HCT116 (cell line): ENCODE measurements around the gene NECTIN3. TPM values are rescaled to one million over a fixed set of nuclear protein-coding genes. Genes with fewer than 3 reads are reported as not detected.

ENCODE experiments used
- ATAC-seq: fragments of 200-7000 bp; cut with Tn5 transposase; 2 replicates; pipeline ENCODE4 v1.9.1; 2020; ENCODE audit warnings: mild to moderate bottlenecking, moderate library complexity
- BruUV-seq: library from RNA; stranded (reverse); fragments of 400-500 nt; replicated peaks from 2 replicates; lab custom pipeline; 2021; lab: Mats Ljungman, UMichigan
- CTCF ChIA-PET: fragments of 300-600 bp; sonication (Branson Sonifier 250); formaldehyde crosslinking; loops from one replicate; lab custom pipeline; 2021; ENCODE audit warnings: antibody characterized with exemption; lab: Charles Lee
- POLR2A ChIA-PET: fragments of 300-600, 350-600 bp; sonication (Branson Sonifier 250); formaldehyde crosslinking; loops from one replicate; lab custom pipeline; 2021; ENCODE audit warnings: antibody characterized with exemption; lab: Charles Lee
- RAD21 ChIA-PET, 2 experiments: fragments of 300-600 bp; sonication (Branson Sonifier 250); formaldehyde crosslinking; loops; one replicate each; lab custom pipeline; 2023; ENCODE audit warnings: low total read pairs in 2 of 2; ENCODE audit not compliant: uncharacterized antibody in 2 of 2, unreplicated experiment in 2 of 2, low non-redundant PET in 1 of 2; lab: Charles Lee
- DNase-seq: peaks from one replicate; pipeline ENCODE4 v3.0.0-alpha.2; 2010; ENCODE audit warnings: low read depth, low spot score
- H2AFZ ChIP-seq: fragments of 200-600 bp; shearing (Covaris generic), sonication (generic); 2 replicates; pipeline ENCODE4 v1.6.1; 2017; ENCODE audit warnings: low read depth, mixed run types, mixed read lengths, antibody characterized with exemption, low read length; ENCODE audit not compliant: poor library complexity, severe bottlenecking
- H3K27ac ChIP-seq: 2 replicates; pipeline ENCODE4 v1.5.1; 2012; ENCODE audit warnings: low read depth, low read length
- H3K27me3 ChIP-seq: fragments of 200-600 bp; sonication (generic); 2 replicates; pipeline ENCODE4 v1.6.1; 2016; ENCODE audit warnings: mixed run types, low read length, mixed read lengths; ENCODE audit not compliant: insufficient read depth
- H3K36me3 ChIP-seq, 2 experiments: fragments of 200-500 bp in 1 of 2; fragments of 200-600 bp in 1 of 2; sonication (Bioruptor generic) in 1 of 2; sonication (generic) in 1 of 2; 2 replicates each; pipeline versions ENCODE4 v1.5.1 to v1.6.1; 2014 to 2016; ENCODE audit warnings: low read length in 2 of 2, inconsistent platforms in 1 of 2, mixed read lengths in 1 of 2, mixed run types in 1 of 2; ENCODE audit not compliant: insufficient read depth in 2 of 2, control insufficient read depth in 1 of 2
- H3K4me1 ChIP-seq, 2 experiments: fragments of 200-600 bp in 1 of 2; sonication (generic) in 1 of 2; 2 replicates each; pipeline versions ENCODE4 v1.5.1 to v1.6.1; 2012 to 2017; ENCODE audit warnings: low read length in 2 of 2, inconsistent platforms in 1 of 2, mild to moderate bottlenecking in 1 of 2, mixed read lengths in 1 of 2, mixed run types in 1 of 2, moderate library complexity in 1 of 2; ENCODE audit not compliant: insufficient read depth in 2 of 2, control insufficient read depth in 1 of 2
- H3K4me2 ChIP-seq: fragments of 200-600 bp; sonication (generic); 2 replicates; pipeline ENCODE4 v1.6.1; 2017; ENCODE audit warnings: mixed run types, low read length, mixed read lengths
- H3K4me3 ChIP-seq, 2 experiments: fragments of 200-600 bp in 1 of 2; sonication (generic) in 1 of 2; replicated peaks in 1 of 2; 2 replicates each; pipeline ENCODE4 v1.5.1; 2011 to 2016; ENCODE audit warnings: low read length in 2 of 2, control low read depth in 1 of 2, low read depth in 1 of 2, mild to moderate bottlenecking in 1 of 2, mixed read lengths in 1 of 2, mixed run types in 1 of 2
- H3K79me2 ChIP-seq: fragments of 200-600 bp; sonication (generic); 2 replicates; pipeline ENCODE4 v1.6.1; 2017; ENCODE audit warnings: mild to moderate bottlenecking, mixed run types, low read length, moderate library complexity, mixed read lengths; ENCODE audit not compliant: insufficient read depth
- H3K9ac ChIP-seq: fragments of 200-600 bp; sonication (generic); 2 replicates; pipeline ENCODE4 v1.6.1; 2016; ENCODE audit warnings: low read length, mixed read lengths
- H3K9me2 ChIP-seq: fragments of 200-600 bp; sonication (generic), shearing (Covaris generic); 2 replicates; pipeline ENCODE4 v1.6.1; 2017; ENCODE audit warnings: mixed run types, mild to moderate bottlenecking, moderate library complexity; ENCODE audit not compliant: insufficient read depth
- H3K9me3 ChIP-seq, 2 experiments: fragments of 200-500 bp in 1 of 2; fragments of 200-600 bp in 1 of 2; sonication (Bioruptor generic) in 1 of 2; sonication (generic) in 1 of 2; 2 replicates each; pipeline ENCODE4 v1.6.1; 2014 to 2017; ENCODE audit warnings: low read length in 2 of 2, mixed read lengths in 2 of 2, inconsistent platforms in 1 of 2, low read depth in 1 of 2, mild to moderate bottlenecking in 1 of 2, mixed run types in 1 of 2, moderate library complexity in 1 of 2; ENCODE audit not compliant: control insufficient read depth in 1 of 2, insufficient read depth in 1 of 2
- H4K20me1 ChIP-seq: fragments of 200-600 bp; sonication (generic), shearing (Covaris generic); 2 replicates; pipeline ENCODE4 v1.6.1; 2017; ENCODE audit warnings: mixed run types, mild to moderate bottlenecking, moderate library complexity; ENCODE audit not compliant: insufficient read depth
- CBX3 ChIP-seq: IDR thresholded peaks from 2 replicates; pipeline ENCODE4 v1.6.1; 2012; ENCODE audit warnings: low read depth
- CEBPB ChIP-seq: IDR thresholded peaks from 2 replicates; pipeline ENCODE4 v1.6.1; 2012; ENCODE audit warnings: low read depth
- ELF1 ChIP-seq: IDR thresholded peaks from 2 replicates; pipeline ENCODE4 v1.6.1; 2012; ENCODE audit warnings: low read depth, borderline replicate concordance
- EZH2 ChIP-seq: fragments of 200-600 bp; sonication (generic); IDR thresholded peaks from 2 replicates; pipeline ENCODE4 v1.6.1; 2017; ENCODE audit warnings: antibody characterized with exemption, mixed run types
- EZH2phosphoT487 ChIP-seq: fragments of 200-600 bp; IDR thresholded peaks from 2 replicates; pipeline ENCODE4 v1.6.1; 2018; ENCODE audit warnings: antibody characterized with exemption, borderline replicate concordance
- FOSL1 ChIP-seq: IDR thresholded peaks from 2 replicates; pipeline ENCODE4 v1.6.1; 2012; ENCODE audit warnings: low read depth
- JUND ChIP-seq: IDR thresholded peaks from 2 replicates; pipeline ENCODE4 v1.6.1; 2012
- POLR2A ChIP-seq: IDR thresholded peaks from 2 replicates; pipeline ENCODE4 v1.7.0; 2011; ENCODE audit warnings: borderline replicate concordance; ENCODE audit not compliant: insufficient read depth, insufficient read length; ENCODE audit errors: extremely low read depth
- POLR2AphosphoS5 ChIP-seq: IDR thresholded peaks from 2 replicates; pipeline ENCODE4 v1.6.1; 2011; ENCODE audit warnings: mild to moderate bottlenecking, low read depth, low read length, moderate library complexity
- RAD21 ChIP-seq: IDR thresholded peaks from 2 replicates; pipeline ENCODE4 v1.6.1; 2012; ENCODE audit warnings: low read depth, mild to moderate bottlenecking
- SIN3A ChIP-seq: IDR thresholded peaks from 2 replicates; pipeline ENCODE4 v1.6.1; 2012; ENCODE audit warnings: low read depth
- SP1 ChIP-seq: IDR thresholded peaks from 2 replicates; pipeline ENCODE4 v1.6.1; 2012; ENCODE audit warnings: low read depth
- SRF ChIP-seq: IDR thresholded peaks from 2 replicates; pipeline ENCODE4 v1.6.1; 2012; ENCODE audit warnings: low read depth
- TCF7L2 ChIP-seq: IDR thresholded peaks from 2 replicates; pipeline ENCODE4 v1.7.0; 2011; ENCODE audit warnings: borderline replicate concordance, inconsistent platforms; ENCODE audit not compliant: insufficient read depth, insufficient read length; ENCODE audit errors: extremely low read depth
- ZFX ChIP-seq: fragments of 450-650 bp; IDR thresholded peaks from 2 replicates; pipeline ENCODE4 v1.6.1; 2017
- ZNF274 ChIP-seq: fragments of 200-500 bp; sonication (Bioruptor generic); IDR thresholded peaks from 2 replicates; pipeline ENCODE4 v1.6.1; 2014; ENCODE audit warnings: mild to moderate bottlenecking, low read depth, low read length, inconsistent platforms
- intact Hi-C: fragments of 100-400 bp; cut with micrococcal nuclease; formaldehyde crosslinking; loops from 2 replicates; pipeline ENCODE4 v1.10.0; 2022
- total RNA-seq: library from RNA; stranded (reverse); gene quantifications from one replicate; pipeline ENCODE4 v1.2.1, GENCODE V29; 2021; ENCODE audit not compliant: unreplicated experiment
- TF ChIP-seq, protein P1 (sequence below): IDR thresholded peaks from 2 replicates; pipeline ENCODE4 v1.6.1; 2011; ENCODE audit warnings: mild to moderate bottlenecking, low read length, moderate library complexity; ENCODE audit not compliant: insufficient replicate concordance; ENCODE audit errors: extremely low read depth
- TF ChIP-seq, protein P2 (sequence below), 3 experiments: fragments of 200-600 bp in 1 of 3; sonication (generic) in 1 of 3; IDR thresholded peaks in 2 of 3; conservative IDR thresholded peaks in 1 of 3; 2 replicates each; pipeline ENCODE4 v1.5.1; 2012 to 2017; ENCODE audit warnings: low read depth in 2 of 3, low read length in 2 of 3, antibody characterized with exemption in 1 of 3, borderline replicate concordance in 1 of 3, control low read depth in 1 of 3, mild to moderate bottlenecking in 1 of 3, mixed read lengths in 1 of 3, mixed run types in 1 of 3, moderate library complexity in 1 of 3; ENCODE audit not compliant: insufficient read depth in 1 of 3
- TF ChIP-seq, protein P3 (sequence below): IDR thresholded peaks from 2 replicates; pipeline ENCODE4 v1.6.1; 2012
- TF ChIP-seq, protein P4 (sequence below): IDR thresholded peaks from 2 replicates; pipeline ENCODE4 v1.6.1; 2012

Gene NECTIN3
- total RNA-seq, 1 experiment from 2014 or later: 93.6 TPM

DNA sequence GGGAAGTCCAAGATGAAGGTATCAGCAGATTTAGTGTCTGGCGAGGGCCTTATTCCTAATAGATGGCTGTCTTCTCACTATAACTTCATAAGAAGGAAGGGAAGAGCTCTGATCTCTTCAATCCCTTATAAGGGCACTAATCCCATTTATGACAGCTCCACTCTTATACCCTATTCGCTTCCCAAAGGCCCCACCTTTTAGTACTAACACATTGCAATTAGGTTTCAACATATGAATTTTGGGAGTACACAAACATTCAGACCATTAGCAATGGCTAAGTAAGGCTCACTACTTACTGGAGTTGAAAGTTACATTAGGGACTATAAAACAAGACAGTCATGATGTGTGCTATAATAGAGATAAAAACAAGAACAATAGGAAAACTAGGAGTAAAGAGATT lies 118.9 kb downstream of the NECTIN3 start:
- Histone ChIP-seq H3K4me1 (no peaks in the 10 kb centered on the region), H3K4me2 (no peak overlapping the region), H3K79me2 (peaks cover 14% of the 10 kb centered on the region; the same call in 1 of the 2 replicates), H2AFZ (no peak overlapping the region), H4K20me1 (0 out of 2 replicates have a peak, but pooled peaks cover 4% of the 10 kb centered on the region), H3K4me3 (no peak overlapping the region), H3K27ac (no peak overlapping the region)
- no TSS peak for BruUV-seq
- intact Hi-C loops: no loop called here
- ATAC-seq: no peak
- CTCF ChIA-PET: no interaction called here
- TF ChIP-seq CEBPB: no peak
- no peak for TF ChIP-seq TCF7L2
- TF ChIP-seq JUND: no peak
- no peak for TF ChIP-seq ELF1
- TF ChIP-seq, protein P1, sequence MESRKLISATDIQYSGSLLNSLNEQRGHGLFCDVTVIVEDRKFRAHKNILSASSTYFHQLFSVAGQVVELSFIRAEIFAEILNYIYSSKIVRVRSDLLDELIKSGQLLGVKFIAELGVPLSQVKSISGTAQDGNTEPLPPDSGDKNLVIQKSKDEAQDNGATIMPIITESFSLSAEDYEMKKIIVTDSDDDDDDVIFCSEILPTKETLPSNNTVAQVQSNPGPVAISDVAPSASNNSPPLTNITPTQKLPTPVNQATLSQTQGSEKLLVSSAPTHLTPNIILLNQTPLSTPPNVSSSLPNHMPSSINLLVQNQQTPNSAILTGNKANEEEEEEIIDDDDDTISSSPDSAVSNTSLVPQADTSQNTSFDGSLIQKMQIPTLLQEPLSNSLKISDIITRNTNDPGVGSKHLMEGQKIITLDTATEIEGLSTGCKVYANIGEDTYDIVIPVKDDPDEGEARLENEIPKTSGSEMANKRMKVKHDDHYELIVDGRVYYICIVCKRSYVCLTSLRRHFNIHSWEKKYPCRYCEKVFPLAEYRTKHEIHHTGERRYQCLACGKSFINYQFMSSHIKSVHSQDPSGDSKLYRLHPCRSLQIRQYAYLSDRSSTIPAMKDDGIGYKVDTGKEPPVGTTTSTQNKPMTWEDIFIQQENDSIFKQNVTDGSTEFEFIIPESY: no peak
- no peak for TF ChIP-seq SP1
- TF ChIP-seq ZNF274: no peak
- TF ChIP-seq, protein P2, sequence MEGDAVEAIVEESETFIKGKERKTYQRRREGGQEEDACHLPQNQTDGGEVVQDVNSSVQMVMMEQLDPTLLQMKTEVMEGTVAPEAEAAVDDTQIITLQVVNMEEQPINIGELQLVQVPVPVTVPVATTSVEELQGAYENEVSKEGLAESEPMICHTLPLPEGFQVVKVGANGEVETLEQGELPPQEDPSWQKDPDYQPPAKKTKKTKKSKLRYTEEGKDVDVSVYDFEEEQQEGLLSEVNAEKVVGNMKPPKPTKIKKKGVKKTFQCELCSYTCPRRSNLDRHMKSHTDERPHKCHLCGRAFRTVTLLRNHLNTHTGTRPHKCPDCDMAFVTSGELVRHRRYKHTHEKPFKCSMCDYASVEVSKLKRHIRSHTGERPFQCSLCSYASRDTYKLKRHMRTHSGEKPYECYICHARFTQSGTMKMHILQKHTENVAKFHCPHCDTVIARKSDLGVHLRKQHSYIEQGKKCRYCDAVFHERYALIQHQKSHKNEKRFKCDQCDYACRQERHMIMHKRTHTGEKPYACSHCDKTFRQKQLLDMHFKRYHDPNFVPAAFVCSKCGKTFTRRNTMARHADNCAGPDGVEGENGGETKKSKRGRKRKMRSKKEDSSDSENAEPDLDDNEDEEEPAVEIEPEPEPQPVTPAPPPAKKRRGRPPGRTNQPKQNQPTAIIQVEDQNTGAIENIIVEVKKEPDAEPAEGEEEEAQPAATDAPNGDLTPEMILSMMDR (IDR thresholded peaks at IDR 0.05 in 2 of 3, conservative IDR thresholded peaks at IDR 0.05 in 1 of 3; ENCODE audit: borderline replicate concordance in 1 of 3, insufficient read depth in 1 of 3, low read depth in 2 of 3, low read length in 2 of 3): no peak
- no peak for TF ChIP-seq SRF
- TF ChIP-seq FOSL1: no peak
- no peak for TF ChIP-seq CBX3
- TF ChIP-seq, protein P3, sequence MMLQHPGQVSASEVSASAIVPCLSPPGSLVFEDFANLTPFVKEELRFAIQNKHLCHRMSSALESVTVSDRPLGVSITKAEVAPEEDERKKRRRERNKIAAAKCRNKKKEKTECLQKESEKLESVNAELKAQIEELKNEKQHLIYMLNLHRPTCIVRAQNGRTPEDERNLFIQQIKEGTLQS: no peak
- no peak for TF ChIP-seq EZH2
- no peak for TF ChIP-seq POLR2AphosphoS5
- TF ChIP-seq POLR2A: no peak
- TF ChIP-seq RAD21: no peak
- TF ChIP-seq SIN3A: no peak
- no peak for TF ChIP-seq EZH2phosphoT487
- no peak for TF ChIP-seq ZFX
- TF ChIP-seq, protein P4, sequence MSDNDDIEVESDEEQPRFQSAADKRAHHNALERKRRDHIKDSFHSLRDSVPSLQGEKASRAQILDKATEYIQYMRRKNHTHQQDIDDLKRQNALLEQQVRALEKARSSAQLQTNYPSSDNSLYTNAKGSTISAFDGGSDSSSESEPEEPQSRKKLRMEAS: no peak
- TF ChIP-seq, all 23 proteins: peak for 0
- Histone ChIP-seq H3K9me2 (no peaks in the 10 kb centered on the region), H3K9me3 (no peaks in the 10 kb centered on the region), H3K9ac (no peak overlapping the region), H3K27me3 (no peaks in the 10 kb centered on the region), H3K36me3 (peaks cover 14 to 36% of the 10 kb centered on the region in 2 experiments)
- DNase-seq: no peak
- RAD21 ChIA-PET: no interaction called here
- POLR2A ChIA-PET: no interaction called here
